WTC11 (cell line): Measurements from ENCODE around the gene EIF5B.

ENCODE experiments used
- CTCF ChIP-seq: fragments of 200-600 bp; IDR thresholded peaks from 2 replicates; pipeline ENCODE4 v1.8.0; 2022; ENCODE audit warnings: antibody characterized with exemption
- FOXP1 ChIP-seq: sonication (generic); formaldehyde crosslinking; IDR thresholded peaks from 2 replicates; pipeline ENCODE4 v1.8.0; 2022; ENCODE audit warnings: missing genetic modification reagents, mild to moderate bottlenecking, moderate library complexity, borderline replicate concordance
- GTF2I ChIP-seq: fragments of 250-450 bp; sonication (Bioruptor Pico); conservative IDR thresholded peaks from 2 replicates; pipeline ENCODE4 v1.4.0; 2021; ENCODE audit warnings: mild to moderate bottlenecking
- NR3C1 ChIP-seq: sonication (generic); formaldehyde crosslinking; conservative IDR thresholded peaks from 2 replicates; pipeline ENCODE4 v1.8.1; 2023; ENCODE audit warnings: low read depth, mild to moderate bottlenecking, missing genetic modification reagents
- SOX15 ChIP-seq: fragments of 250-450 bp; sonication (Bioruptor Pico); IDR thresholded peaks from 2 replicates; pipeline ENCODE4 v1.9.0; 2021; ENCODE audit warnings: mild to moderate bottlenecking
- TEAD4 ChIP-seq: sonication (generic); formaldehyde crosslinking; IDR thresholded peaks from 2 replicates; pipeline ENCODE4 v1.8.0; 2022; ENCODE audit warnings: mild to moderate bottlenecking, missing genetic modification reagents
- USF2 ChIP-seq: sonication (generic); formaldehyde crosslinking; IDR thresholded peaks from 2 replicates; pipeline ENCODE4 v1.8.1; 2023; ENCODE audit warnings: mild to moderate bottlenecking, missing genetic modification reagents, moderate library complexity
- ZBTB43 ChIP-seq: sonication (generic); formaldehyde crosslinking; IDR thresholded peaks from 2 replicates; pipeline ENCODE4 v1.8.1; 2023; ENCODE audit warnings: mild to moderate bottlenecking, missing genetic modification reagents
- ZNF425 ChIP-seq: fragments of 250-450 bp; sonication (Bioruptor Pico); conservative IDR thresholded peaks from 2 replicates; pipeline ENCODE4 v1.9.0; 2021; ENCODE audit warnings: mild to moderate bottlenecking
- ZSCAN18 ChIP-seq: fragments of 250-450 bp; sonication (Bioruptor Pico); IDR thresholded peaks from 2 replicates; pipeline ENCODE4 v2.1.2; 2022; ENCODE audit warnings: mild to moderate bottlenecking, moderate library complexity

GRCh38 chr2:99431587-99432275, 94.5 kb downstream of the EIF5B start:
- no peak for TF ChIP-seq FOXP1 (CRISPR knock-in tag)
- no peak for TF ChIP-seq ZBTB43
- no peak for TF ChIP-seq NR3C1 (CRISPR knock-in tag)
- TF ChIP-seq CTCF: no peak
- no peak for TF ChIP-seq SOX15 (CRISPR knock-in tag)
- TF ChIP-seq USF2 (CRISPR knock-in tag): no peak
- no peak for TF ChIP-seq GTF2I
- TF ChIP-seq ZSCAN18 (CRISPR knock-in tag): no peak
- no peak for TF ChIP-seq TEAD4 (CRISPR knock-in tag)
- no peak for TF ChIP-seq ZNF425
